Tibial artery (tissue), 4 donors: ENCODE data around the gene SFPQ.
"Not testable (repeated sequence)": the region's sequence is repeated elsewhere in the genome, so short reads cannot be mapped to it uniquely, and the experiment has no call there.

Experiments used
- DNase-seq, 2 donors: peaks; one replicate each; pipeline ENCODE4 v3.0.0-alpha.2; 2019
- H3K27ac ChIP-seq, 2 donors: fragments of 200-600 bp; sonication (generic) in 1 of 2; 1 replicate in 1 of 2; 2 replicates in 1 of 2; pipeline ENCODE4 v1.5.1; 2018 to 2019; ENCODE audit warnings: mild to moderate bottlenecking in 1 of 2
- H3K27me3 ChIP-seq, 2 donors: fragments of 200-600 bp; sonication (generic) in 1 of 2; one replicate each; pipeline versions ENCODE4 v1.5.1 to v1.6.0; 2016 to 2019
- H3K36me3 ChIP-seq, 3 donors: fragments of 200-600 bp; sonication (generic) in 2 of 3; one replicate each; pipeline ENCODE4 v1.5.1; 2016 to 2019; ENCODE audit warnings: mild to moderate bottlenecking in 2 of 3
- H3K4me1 ChIP-seq, 4 donors: fragments of 200-600 bp; sonication (generic) in 2 of 4; 1 replicate in 3 of 4; 2 replicates in 1 of 4; pipeline ENCODE4 v1.5.1; 2016 to 2019
- H3K4me3 ChIP-seq, 2 donors: fragments of 200-600 bp; sonication (generic) in 1 of 2; 1 replicate in 1 of 2; 2 replicates in 1 of 2; pipeline ENCODE4 v1.5.1; 2018 to 2019; ENCODE audit warnings: mild to moderate bottlenecking in 2 of 2
- H3K9me3 ChIP-seq, 3 donors: fragments of 200-600 bp; sonication (generic) in 1 of 3; one replicate each; pipeline ENCODE4 v1.5.1; 2016 to 2019
- intact Hi-C: fragments of 100-400 bp; cut with DNase I; formaldehyde crosslinking; loops from one replicate; pipeline ENCODE4 v1.15.0; 2023; ENCODE audit warnings: low total_unique reads
- TF ChIP-seq, protein P1 (sequence below), 2 experiments: fragments of 200-600 bp in 1 of 2; fragments of 450-650 bp in 1 of 2; IDR thresholded peaks; one replicate each; pipeline ENCODE4 v1.5.1; 2017 to 2019; ENCODE audit warnings: antibody characterized with exemption in 2 of 2, mild to moderate bottlenecking in 1 of 2, moderate library complexity in 1 of 2

The SFPQ gene, protein sequence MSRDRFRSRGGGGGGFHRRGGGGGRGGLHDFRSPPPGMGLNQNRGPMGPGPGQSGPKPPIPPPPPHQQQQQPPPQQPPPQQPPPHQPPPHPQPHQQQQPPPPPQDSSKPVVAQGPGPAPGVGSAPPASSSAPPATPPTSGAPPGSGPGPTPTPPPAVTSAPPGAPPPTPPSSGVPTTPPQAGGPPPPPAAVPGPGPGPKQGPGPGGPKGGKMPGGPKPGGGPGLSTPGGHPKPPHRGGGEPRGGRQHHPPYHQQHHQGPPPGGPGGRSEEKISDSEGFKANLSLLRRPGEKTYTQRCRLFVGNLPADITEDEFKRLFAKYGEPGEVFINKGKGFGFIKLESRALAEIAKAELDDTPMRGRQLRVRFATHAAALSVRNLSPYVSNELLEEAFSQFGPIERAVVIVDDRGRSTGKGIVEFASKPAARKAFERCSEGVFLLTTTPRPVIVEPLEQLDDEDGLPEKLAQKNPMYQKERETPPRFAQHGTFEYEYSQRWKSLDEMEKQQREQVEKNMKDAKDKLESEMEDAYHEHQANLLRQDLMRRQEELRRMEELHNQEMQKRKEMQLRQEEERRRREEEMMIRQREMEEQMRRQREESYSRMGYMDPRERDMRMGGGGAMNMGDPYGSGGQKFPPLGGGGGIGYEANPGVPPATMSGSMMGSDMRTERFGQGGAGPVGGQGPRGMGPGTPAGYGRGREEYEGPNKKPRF

DNA sequence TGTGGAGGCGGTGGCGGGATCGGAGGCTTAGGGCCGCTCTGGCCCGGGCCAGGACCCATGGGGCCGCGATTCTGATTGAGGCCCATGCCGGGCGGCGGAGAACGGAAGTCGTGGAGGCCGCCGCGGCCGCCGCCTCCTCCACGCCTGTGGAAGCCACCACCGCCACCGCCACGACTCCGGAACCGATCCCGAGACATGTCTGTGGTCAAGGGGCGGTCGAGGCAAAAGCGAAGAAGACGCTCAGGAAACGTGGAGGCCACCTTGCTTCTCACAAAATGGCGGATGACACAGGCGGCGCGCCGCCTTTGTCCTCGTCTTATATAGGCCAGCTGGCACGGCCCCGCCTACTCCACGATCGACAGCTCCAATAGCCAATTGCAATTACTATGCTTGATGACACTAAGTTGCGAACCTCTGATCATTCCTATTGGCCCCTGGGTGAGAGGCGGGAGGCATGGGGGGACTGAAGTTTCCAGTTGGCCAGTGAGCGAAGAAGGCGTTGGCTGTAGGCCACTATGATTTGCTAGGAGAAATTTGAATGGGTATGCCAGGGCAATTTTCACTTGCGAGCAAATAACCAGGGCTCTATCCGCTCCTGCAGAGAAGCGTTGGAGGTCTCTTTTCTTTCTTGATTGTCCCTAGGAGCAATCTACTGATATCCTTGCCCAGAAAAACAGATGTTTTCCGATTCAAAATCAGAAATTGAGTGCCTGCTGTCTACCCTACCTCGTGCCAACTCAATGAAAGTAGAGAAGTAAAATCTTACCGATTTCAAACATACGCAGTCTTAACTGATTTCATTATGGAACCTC, at the start of gene SFPQ:
TSS of gene SFPQ (minus strand) at position 293 of the 812 bp plus-strand sequence. CDS start at position 197, 96 bp downstream.
- peak; percentile 98 to 99 for DNase-seq
- Histone ChIP-seq H3K36me3 (peaks cover 32 to 34% (median 32%) of the 10 kb centered on the region in 3 donors), H3K9me3 (no peaks in the 10 kb centered on the region), H3K27ac (peak within 1 kb of the TSS; percentile 99), H3K4me3 (peak within 1 kb of the TSS; percentile 96 to 100), H3K4me1 (peaks cover 0 to 38% (median 33%) of the 10 kb centered on the region in 4 donors), H3K27me3 (no peaks in the 10 kb centered on the region)
- TF ChIP-seq, protein P1, sequence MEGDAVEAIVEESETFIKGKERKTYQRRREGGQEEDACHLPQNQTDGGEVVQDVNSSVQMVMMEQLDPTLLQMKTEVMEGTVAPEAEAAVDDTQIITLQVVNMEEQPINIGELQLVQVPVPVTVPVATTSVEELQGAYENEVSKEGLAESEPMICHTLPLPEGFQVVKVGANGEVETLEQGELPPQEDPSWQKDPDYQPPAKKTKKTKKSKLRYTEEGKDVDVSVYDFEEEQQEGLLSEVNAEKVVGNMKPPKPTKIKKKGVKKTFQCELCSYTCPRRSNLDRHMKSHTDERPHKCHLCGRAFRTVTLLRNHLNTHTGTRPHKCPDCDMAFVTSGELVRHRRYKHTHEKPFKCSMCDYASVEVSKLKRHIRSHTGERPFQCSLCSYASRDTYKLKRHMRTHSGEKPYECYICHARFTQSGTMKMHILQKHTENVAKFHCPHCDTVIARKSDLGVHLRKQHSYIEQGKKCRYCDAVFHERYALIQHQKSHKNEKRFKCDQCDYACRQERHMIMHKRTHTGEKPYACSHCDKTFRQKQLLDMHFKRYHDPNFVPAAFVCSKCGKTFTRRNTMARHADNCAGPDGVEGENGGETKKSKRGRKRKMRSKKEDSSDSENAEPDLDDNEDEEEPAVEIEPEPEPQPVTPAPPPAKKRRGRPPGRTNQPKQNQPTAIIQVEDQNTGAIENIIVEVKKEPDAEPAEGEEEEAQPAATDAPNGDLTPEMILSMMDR (IDR thresholded peaks at IDR 0.05), result no peak
- intact Hi-C loops, result loop anchor here (2.0 to 5.0 kb wide), 2 partner anchors 76 to 364 kb away; partner anchors contain the start of genes KIAA0319L, NCDN and ZMYM4

DNA sequence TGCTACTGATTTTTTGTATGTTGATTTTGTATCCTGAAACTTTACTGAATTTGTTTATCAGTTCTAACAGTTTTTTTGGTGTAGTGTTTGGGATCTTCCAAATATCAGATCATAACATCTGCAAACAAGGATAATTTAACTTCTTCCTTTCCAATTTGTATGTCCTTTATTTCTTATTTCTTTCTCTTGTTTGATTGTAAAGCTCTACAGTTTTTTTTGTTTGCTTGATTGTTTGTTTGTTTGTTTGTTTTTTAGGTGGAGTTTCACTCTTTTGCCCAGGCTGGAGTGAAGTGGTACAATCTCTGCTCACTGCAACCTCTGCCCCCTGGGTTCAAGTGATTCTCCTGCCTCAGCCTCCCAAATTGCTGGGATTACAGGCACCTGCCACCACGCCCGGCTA, 43.8 kb upstream of the SFPQ start:
- H3K4me1 ChIP-seq, H3K36me3 ChIP-seq, DNase-seq, H3K27me3 ChIP-seq, H3K4me3 ChIP-seq, H3K27ac ChIP-seq, H3K9me3 ChIP-seq, intact Hi-C loops: not testable (repeated sequence)

DNA sequence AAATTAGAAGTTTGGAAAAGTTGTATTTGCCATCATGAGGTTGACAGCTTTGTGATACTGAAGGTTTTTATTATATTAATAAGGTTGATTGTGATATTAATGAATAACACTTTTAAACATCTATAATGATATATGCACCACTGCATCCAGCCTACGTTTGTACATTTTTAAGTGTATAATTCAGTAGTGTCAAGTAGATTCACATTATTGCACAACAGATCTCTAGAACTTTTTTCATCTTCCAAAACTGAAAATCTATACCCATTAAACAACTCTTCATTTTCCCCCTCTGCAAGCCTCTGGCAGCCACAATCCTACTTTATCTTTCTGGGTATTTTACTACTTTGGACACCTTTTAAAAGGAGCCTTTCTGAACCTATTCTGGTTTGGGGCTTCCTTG, 38.3 kb upstream of the SFPQ start:
- Histone ChIP-seq H3K27ac (no peak overlapping the region), H3K9me3 (no peaks in the 10 kb centered on the region), H3K4me3 (no peak overlapping the region), H3K36me3 (no peaks in the 10 kb centered on the region), H3K4me1 (no peaks in the 10 kb centered on the region), H3K27me3 (no peaks in the 10 kb centered on the region)
- TF ChIP-seq, protein P1 (IDR thresholded peaks at IDR 0.05), result no peak
- intact Hi-C loops, result no loop called here
- DNase-seq, result no peak

DNA sequence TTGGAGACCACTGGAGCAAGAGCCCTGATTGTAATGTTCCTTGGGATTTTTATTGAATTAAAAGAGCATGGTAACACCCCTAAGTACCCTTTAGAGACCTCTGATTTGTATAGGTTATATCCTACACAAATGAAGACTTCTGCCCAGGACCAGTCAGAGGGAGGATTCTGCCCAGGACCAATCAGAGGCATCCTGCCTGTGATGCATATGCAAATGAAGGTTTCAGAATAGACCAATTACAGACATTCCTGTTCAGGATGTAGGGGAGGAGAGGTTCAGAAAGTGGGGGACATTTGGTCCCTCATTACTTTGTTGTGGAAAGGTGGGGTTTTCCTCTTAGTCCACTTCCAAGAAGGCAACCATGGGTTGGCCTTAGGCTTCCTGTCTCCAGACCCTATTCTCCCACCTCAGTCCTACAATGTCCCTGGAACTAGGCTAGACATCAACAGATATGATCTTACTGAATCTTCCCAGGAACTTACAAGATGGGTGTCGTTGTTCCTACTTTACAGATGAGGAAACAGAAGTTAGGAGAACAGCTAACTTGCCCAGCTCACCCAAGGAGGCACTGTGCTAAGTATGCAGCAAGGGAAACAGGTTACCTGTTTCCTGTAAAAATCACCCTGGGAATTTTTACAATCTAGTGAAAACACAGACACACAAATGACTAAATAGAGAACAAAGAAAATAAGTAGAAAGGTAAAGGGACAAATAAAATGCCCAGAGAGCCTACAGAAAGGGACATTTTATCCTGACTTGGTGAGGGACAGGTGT, 36.8 kb upstream of the SFPQ start:
- intact Hi-C loops, result no loop called here
- TF ChIP-seq, protein P1 (IDR thresholded peaks at IDR 0.05), result no peak
- Histone ChIP-seq H3K36me3 (no peaks in the 10 kb centered on the region), H3K27ac (no peak overlapping the region), H3K4me3 (no peak overlapping the region), H3K4me1 (no peaks in the 10 kb centered on the region), H3K27me3 (no peaks in the 10 kb centered on the region), H3K9me3 (no peaks in the 10 kb centered on the region)
- no peak for DNase-seq

DNA sequence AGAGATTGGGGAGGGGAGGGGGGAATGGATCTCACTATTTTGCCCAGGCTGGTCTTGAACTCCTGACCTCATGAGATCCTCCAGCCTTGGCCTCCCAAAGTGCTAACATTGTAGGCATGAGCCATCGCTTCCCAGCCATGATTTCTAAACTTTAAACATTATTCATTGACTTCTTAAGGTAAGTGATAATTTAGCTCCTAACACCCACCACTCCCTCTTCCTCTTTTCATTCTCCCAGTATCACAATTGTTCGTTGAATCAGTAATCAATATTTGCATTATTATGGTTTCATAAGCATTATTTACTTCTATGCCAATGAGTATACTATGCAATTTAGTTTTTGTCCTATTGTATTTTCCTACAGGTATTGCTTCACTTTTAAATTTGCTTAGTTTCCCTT, 33.6 kb upstream of the SFPQ start:
- H3K27ac ChIP-seq, result no peak overlapping the region
- TF ChIP-seq, protein P1 (IDR thresholded peaks at IDR 0.05), result no peak
- intact Hi-C loops, result no loop called here

More for the DNA sequence above, 33.6 kb upstream of the SFPQ start:
- no peak for DNase-seq
- no peaks in the 10 kb centered on the region for H3K4me1 ChIP-seq
- no peak overlapping the region for H3K4me3 ChIP-seq
- H3K27me3 ChIP-seq, result no peaks in the 10 kb centered on the region
- no peaks in the 10 kb centered on the region for H3K9me3 ChIP-seq
- H3K36me3 ChIP-seq, result no peaks in the 10 kb centered on the region
